Measurements from ENCODE around the gene NRF1.
"Not testable (repeated sequence)": the region's sequence is repeated elsewhere in the genome, so short reads cannot be mapped to it uniquely, and the experiment has no call there.

Gene NRF1

DNA sequence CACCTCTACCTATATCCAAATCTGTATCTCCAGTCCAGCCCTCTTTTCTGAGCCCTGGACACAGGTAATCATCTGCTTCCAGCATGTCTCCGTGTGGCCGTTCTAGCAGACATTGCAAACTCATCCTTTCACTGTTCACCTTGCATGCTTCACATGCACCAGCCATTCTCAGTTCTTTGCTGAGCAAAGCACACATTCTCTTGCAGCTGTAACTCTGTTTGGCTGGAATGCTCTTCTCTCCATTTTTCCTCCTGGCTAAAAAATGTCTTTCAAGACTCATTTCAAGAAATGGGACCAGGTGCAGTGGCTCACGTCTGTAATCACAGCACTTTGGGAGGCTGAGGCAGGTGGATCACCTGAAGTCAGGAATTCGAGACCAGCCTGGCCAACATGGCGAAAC lies 40.3 kb upstream of the NRF1 start:
- CTCF ChIA-PET: no interaction called here
- TF ChIP-seq, protein P1, sequence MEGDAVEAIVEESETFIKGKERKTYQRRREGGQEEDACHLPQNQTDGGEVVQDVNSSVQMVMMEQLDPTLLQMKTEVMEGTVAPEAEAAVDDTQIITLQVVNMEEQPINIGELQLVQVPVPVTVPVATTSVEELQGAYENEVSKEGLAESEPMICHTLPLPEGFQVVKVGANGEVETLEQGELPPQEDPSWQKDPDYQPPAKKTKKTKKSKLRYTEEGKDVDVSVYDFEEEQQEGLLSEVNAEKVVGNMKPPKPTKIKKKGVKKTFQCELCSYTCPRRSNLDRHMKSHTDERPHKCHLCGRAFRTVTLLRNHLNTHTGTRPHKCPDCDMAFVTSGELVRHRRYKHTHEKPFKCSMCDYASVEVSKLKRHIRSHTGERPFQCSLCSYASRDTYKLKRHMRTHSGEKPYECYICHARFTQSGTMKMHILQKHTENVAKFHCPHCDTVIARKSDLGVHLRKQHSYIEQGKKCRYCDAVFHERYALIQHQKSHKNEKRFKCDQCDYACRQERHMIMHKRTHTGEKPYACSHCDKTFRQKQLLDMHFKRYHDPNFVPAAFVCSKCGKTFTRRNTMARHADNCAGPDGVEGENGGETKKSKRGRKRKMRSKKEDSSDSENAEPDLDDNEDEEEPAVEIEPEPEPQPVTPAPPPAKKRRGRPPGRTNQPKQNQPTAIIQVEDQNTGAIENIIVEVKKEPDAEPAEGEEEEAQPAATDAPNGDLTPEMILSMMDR (IDR thresholded peaks at IDR 0.05; ENCODE audit: insufficient read depth, low read length, missing control alignments): no peak
- no peak for DNase-seq (ENCODE audit: low read depth, low spot score)
- POLR2A ChIA-PET: no interaction called here
- no peak overlapping the region for H3K4me3 ChIP-seq (ENCODE audit: low read depth, low read length)

DNA sequence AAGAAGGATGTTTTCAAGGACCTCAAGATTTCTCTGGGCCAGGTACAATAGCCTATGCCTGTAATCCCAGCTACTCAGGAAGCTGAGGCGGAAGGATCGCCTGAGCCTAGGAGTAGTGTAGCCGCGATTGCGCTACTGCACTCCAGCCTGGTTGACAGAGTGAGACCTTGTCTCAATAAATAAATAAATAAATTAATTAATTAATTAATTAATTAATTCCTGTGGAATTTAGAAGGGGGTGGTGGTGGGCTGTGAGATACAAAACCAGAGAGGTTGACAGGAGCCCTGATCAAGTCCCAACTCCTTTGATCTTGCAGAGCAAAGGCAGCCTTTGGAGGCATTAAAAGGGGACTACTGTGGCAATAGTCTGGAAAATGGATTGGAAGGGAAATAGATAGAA lies 39.3 kb upstream of the NRF1 start:
- no peak for DNase-seq (ENCODE audit: low read depth, low spot score)
- CTCF ChIA-PET: no interaction called here
- POLR2A ChIA-PET: no interaction called here
- TF ChIP-seq, protein P1 (IDR thresholded peaks at IDR 0.05; ENCODE audit: insufficient read depth, low read length, missing control alignments): no peak
- no peak overlapping the region for H3K4me3 ChIP-seq (ENCODE audit: low read depth, low read length)

DNA sequence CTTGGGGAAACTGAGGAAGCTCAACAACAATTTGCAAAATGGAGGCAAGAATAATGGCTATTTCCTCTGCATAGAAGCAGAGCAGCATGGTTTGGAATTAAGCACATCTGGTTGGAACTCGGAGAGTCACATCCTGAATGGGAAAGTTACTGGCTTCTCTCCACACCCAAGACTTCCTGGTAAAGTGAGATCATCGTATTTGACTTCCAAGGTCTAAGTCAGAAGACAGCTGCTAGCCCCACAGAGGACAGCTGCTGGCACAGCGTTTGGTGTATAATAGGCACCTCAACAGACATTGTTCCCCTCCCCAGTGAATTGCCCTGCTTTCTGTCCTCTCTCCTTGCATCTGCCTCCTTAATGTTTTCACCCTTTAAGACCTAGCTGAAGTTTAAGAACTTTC lies 37.0 kb upstream of the NRF1 start:
- POLR2A ChIA-PET: no interaction called here
- TF ChIP-seq, protein P1 (IDR thresholded peaks at IDR 0.05; ENCODE audit: insufficient read depth, low read length, missing control alignments): no peak
- H3K4me3 ChIP-seq (ENCODE audit: low read depth, low read length): no peak overlapping the region
- DNase-seq (ENCODE audit: low read depth, low spot score): no peak
- CTCF ChIA-PET: interaction anchor here (1.0 kb wide), 1 partner anchor 250 kb away, joined by 4 read pairs; no protein-coding TSS in a partner anchor

DNA sequence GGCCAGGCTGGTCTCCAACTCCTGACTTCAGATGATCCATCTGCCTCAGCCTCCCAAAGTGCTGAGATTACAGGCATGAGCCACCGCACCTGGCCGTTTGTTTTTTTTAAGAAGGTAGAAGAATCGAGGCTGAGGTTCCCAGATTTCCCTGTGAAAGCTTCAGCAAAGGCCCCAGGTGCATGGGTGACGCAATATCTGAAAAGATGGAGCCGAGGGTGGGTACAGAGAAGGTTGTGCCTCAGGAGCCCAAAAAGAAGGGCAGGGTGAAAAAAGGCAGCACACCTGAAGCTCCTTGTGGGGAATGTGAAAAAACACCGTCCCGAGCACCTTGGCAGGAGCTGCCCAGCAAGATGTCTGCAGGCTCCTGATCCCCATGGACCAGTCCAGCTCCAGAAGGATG lies 35.8 kb upstream of the NRF1 start:
- TF ChIP-seq, protein P1 (IDR thresholded peaks at IDR 0.05; ENCODE audit: insufficient read depth, low read length, missing control alignments): no peak
- H3K4me3 ChIP-seq (ENCODE audit: low read depth, low read length): no peak overlapping the region
- no peak for DNase-seq (ENCODE audit: low read depth, low spot score)
- POLR2A ChIA-PET: no interaction called here
- CTCF ChIA-PET: no interaction called here

DNA sequence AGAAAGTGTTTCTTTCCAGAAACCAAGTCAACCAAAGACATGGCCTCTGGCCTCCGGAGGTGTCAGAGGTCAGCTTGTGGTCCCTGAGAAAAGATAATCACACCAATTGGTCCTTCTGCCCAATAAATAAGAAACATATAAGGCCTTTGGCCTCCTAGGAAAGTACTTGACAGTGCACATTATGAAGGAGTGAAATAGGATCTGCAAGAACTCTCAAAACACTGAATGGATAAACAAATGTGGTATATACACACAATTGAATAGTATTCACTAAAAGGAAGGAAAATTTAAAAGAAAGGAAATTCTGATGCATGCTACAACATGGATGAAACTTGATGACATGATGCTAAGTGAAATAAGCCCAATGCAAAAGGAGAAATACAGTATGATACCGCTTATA lies 35.4 kb upstream of the NRF1 start:
- no peak for DNase-seq (ENCODE audit: low read depth, low spot score)
- ChIA-PET POLR2A (no interaction called here), CTCF (no interaction called here)
- TF ChIP-seq, protein P1 (IDR thresholded peaks at IDR 0.05; ENCODE audit: insufficient read depth, low read length, missing control alignments): no peak
- H3K4me3 ChIP-seq (ENCODE audit: low read depth, low read length): no peak overlapping the region

DNA sequence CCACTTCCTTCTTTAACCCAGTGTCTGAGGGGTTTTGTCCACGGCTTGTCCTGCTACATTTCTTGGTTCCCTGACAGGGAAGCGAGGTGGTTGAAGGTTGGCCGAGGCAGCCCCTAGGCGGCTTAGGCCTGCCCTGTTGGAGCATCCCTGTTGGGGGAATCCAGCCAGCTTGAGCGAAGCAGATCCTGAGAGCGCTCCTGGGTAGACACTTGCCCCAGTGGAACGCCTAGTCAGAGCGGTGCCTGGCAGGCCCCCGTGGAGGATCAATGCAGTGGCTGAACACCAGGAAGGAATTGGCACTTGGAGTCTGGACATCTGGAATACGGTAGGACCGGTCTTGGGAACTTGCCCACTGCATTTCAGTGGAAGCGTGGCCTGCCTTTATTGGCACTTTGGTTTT lies 32.7 kb upstream of the NRF1 start:
- ChIA-PET CTCF (no interaction called here), POLR2A (no interaction called here)
- no peak overlapping the region for H3K4me3 ChIP-seq (ENCODE audit: low read depth, low read length)

DNA sequence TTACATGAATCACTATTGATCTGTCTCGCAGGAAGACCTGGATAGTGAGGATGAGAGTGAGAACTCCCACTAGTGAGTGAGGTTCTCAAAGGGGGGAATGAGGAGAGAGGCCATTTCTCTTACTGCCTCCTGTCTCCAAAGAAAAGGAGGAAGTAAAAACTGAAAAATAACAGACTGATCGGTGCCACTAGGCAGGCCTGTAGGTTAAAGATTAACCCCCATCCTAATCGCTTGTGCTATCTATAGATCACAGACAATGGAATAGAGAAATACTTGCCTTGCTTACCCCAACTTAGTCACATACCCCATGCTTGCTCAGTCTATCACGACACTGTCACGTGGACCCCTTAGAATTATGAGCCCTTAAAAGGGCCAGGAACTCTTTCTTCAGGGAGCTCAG lies 25.3 kb upstream of the NRF1 start:
- H3K4me3 ChIP-seq (ENCODE audit: low read depth, low read length); CTCF ChIA-PET; DNase-seq (ENCODE audit: low read depth, low spot score); POLR2A ChIA-PET: not testable (repeated sequence)

More for the DNA sequence above, 32.7 kb upstream of the NRF1 start:
- no peak for DNase-seq (ENCODE audit: low read depth, low spot score)
- TF ChIP-seq, protein P1 (IDR thresholded peaks at IDR 0.05; ENCODE audit: insufficient read depth, low read length, missing control alignments): no peak

All from AG04449 (cell line).